Endometrial microvascular endothelial cells (primary cell): ENCODE results near the gene PDPK1. TPM values are rescaled to one million over a fixed set of nuclear protein-coding genes. Genes with fewer than 3 reads are reported as not detected.
"Not testable (repeated sequence)": the region's sequence is repeated elsewhere in the genome, so short reads cannot be mapped to it uniquely, and the experiment has no call there.

Experiments used
- in situ Hi-C: cut with HindIII; loops from 2 replicates; pipeline ENCODE4 v1.10.0; 2017; ENCODE audit warnings: low sequenced_read_pairs, low pct_unique_long_range_greater_than_20kb; ENCODE audit errors: inconsistent ontology term
- total RNA-seq: library from RNA; depleted of rRNA; stranded (reverse); fragments of >200 nt; gene quantifications from one replicate; pipeline ENCODE4 v1.2.3, GENCODE V29; 2015; ENCODE audit errors: inconsistent ontology term

PDPK1 gene
- total RNA-seq, 1 donor from 2014 or later: 15.5 TPM

DNA sequence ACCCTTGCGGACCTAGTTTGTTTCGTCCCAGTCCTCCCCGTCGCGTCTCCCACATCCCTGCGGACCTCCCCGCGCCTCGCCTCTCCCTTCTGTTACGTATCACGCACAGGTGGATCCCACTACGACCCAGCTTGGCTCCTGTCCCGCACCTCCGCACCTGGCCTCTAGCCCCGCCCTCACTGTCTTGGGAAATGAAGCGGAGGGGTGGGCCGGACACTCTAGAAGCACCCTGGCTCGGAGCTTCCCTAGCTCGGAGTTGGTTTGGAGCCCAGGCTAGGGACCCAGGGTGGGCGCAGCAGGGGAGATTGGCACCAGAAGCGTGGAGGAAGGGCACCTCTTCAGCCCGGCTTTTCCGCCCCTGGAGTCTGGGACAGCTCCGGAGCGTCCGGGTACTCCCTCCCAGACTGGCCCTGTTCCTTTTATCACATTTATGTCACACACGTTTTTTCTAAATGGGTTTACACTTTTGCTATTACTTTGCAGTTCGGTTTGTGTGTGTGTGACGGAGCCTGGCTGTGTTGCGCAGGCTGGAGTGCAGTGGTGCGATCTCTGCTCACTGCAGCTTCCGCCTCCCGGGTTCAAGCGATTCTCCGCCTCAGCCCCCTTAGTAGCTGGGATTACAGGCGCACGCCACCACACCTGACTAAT, 5.2 kb upstream of the PDPK1 start:
- in situ Hi-C loops: no loop called here

DNA sequence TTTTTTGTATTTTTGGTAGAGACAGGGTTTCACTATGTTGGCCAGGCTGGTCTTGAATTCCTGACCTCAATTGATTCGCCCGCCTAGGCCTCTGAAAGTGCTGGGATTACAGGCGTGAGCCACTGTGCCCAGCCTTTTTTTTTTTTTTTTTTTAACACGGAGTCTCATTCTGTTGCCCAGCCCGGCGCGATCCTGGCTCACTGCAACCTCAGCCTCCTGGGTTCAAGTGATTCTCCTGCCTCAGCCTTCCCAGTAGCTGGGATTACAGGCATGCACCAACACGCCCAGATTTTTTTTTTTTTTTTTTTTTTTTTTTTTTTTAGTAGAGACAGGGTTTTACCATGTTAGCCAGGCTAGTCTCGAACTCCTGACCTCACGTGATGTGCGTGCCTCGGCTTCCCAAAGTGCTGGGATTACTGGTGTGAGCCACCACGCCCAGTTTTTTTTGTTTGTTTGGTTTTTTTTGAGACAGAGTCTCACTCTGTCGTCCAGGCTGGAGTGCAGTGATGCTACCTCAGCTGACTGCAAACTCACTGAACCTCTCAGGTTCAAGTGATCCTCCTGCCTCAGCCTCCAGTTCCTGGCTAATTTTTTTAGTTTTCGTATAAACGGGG, 4.6 kb upstream of the PDPK1 start:
- in situ Hi-C loops: not testable (repeated sequence)

DNA sequence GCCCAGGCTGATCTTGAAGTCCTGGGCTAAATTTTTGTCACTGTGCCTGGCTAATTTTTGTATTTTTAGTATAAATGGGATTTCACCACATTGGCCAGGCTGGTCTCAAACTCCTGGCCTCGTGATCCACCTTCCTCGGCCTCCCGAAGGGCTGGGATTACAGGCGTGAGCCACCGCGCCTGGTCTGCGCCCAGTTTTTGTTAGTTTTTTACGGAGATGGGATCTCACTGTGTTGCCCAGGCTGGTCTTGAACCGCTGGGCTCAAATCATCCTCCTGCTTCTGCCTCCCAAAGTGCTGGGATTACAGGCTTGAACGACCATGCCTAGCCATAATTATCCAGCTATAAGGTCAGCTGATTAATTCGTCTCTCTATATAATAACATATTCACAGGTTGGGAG, 3.9 kb upstream of the PDPK1 start:
- in situ Hi-C loops: no loop called here

DNA sequence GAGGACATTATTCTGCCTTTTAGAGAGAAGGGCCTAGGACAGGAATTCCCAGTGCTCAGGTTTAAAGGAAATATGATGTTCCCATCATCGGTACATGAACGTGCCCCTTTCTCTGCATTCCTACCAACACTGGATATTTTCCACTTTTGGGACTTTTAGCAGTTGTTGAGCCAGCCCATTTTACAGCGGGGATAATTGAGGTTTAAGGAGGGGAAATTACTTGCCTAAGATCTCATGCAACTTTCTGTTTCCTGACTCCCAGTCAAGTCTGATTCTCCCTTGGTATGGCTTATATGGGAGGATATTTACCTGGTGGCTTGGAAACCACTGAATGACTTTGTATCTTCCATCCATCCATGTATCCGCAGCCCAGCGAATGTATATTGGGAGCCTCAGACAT, 3.5 kb upstream of the PDPK1 start:
- in situ Hi-C loops: not testable (repeated sequence)

DNA sequence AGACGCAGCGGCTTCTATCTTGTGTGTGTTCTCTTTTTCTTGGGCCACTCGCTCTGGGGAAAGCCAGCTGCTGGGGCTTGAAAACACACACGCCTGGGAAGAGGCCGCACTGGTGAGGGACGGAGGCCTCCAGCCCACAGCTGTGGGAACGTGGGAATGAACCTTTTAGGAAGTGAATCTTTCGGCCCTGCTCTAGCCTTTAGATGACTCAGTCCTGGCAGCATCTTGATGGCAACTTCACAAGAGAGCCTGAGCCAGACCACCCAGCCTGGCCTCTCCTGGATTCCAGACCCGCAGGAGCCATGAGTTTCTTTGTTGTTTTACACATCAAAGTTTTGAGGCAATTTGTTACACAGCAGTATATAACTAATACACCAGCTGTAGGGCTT, 2.2 kb upstream of the PDPK1 start:
- in situ Hi-C loops: no loop called here

DNA sequence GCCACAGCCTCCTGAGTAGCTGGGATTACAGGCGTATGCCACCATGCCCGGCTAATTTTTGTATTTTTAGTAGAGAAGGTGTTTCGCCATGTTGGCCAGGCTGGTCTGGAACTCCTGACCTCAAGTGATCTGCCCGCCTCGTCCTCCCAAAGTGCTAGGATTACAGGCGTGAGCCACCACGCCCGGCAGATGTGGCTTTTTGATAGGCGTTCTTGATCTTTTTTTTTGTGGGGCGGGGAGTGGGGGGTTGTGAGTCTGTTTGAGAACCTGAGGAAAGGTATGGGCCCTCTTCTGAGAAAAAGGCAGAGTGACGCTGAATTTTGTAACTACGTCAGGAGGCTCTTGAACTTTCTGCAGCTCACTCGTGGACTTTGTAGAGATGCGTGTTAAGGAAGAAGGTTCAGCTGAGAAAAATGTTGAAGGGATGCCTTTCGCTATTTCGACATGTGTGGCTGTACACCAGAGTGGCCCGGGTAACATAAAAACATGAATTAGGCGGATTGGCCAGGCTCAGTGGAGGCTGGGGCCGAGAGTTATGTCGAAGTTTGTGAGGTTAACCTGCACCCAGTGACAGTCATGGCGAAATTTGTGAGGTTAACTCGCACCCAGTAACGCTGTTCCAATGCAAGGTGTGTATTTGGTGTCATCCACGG, 1.5 kb downstream of the PDPK1 start:
- in situ Hi-C loops: not testable (repeated sequence)

DNA sequence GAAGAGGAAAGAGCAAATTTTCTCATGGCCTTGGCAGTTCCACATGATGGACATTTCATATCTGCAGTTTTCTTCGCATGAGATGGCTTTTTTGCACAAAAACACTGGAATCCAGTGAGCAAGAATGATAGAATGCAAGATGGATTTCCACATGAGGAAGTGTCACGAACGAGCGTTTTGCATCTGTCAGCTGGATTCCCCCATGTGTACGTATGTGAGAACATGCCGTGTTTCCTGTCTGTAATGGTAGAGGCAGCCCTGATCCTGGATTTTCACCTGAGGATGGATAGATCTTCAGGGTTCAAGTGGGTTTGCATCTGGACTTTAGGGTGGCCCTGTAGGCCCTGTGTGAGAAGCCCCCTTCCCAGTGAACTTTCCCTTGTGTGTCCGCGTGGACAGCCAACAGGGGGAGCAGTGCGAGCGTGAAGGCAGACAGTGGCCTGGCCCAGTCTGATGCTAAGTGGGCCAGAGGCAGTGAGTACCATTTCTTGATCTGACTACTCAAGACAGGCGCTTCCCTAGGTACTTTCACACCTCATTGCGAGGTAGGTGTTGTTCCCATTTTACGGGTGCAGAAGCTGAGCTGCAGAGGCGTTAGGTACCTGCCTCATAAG, 2.1 kb downstream of the PDPK1 start:
- in situ Hi-C loops: not testable (repeated sequence)

DNA sequence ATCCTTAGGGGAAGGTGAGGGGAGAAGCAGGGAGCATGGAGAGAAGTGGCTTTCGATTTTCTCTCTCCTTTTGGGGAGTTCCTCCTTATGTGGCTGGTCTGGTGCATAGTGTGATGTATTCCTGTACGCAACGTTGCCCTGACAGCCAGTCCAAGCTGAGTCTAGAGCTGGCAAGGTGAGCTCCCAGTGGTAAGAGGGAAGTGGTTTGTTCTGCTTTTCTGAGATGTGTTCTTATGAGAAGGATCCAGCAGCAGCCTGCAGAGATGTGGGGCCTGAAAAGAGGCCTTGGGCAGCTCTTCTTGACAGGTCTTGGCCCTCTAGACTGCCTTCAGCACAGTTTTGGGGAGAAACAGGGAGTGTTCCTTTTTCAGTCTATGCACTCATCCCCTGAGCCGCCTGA, 3.1 kb downstream of the PDPK1 start:
- in situ Hi-C loops: not testable (repeated sequence)

DNA sequence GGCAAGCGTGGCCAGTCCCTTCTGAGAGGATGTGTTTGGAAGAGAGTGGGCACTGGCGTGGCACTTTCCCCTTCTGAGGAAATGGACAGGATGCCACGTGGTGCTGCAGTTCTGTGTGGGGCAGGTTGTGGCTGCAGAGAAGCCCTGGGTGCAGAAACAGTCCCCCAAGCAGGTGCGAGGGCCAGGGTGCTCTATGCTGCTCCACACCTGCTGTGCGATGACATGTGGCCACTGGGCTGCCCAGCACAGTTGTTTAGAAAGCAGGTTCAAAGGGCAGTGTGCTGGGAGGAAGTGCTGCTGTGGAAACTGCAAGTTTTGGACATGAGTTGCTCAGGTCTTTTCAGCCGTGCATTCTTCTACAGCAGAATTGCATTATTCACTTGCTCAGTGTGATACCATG, 3.6 kb downstream of the PDPK1 start:
- in situ Hi-C loops: not testable (repeated sequence)

DNA sequence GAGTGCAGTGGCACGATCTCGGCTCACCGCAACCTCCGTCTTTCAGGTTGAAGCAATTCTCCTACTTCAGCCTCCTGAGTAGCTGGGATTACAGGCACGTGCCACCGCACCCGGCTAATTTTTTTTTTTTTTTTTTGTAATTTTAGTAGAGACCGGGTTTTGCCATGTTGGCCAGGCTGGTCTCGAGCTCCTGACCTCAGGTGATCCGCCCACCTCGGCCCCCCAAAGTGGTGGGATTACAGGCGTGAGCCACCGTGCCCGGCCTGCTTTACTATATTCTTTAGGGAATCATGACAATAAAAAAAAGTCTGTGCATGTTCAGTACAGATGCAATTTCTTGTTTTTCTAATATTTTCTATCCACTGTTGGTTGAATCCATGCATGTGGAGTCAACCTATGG, 6.0 kb downstream of the PDPK1 start:
- in situ Hi-C loops: not testable (repeated sequence)

DNA sequence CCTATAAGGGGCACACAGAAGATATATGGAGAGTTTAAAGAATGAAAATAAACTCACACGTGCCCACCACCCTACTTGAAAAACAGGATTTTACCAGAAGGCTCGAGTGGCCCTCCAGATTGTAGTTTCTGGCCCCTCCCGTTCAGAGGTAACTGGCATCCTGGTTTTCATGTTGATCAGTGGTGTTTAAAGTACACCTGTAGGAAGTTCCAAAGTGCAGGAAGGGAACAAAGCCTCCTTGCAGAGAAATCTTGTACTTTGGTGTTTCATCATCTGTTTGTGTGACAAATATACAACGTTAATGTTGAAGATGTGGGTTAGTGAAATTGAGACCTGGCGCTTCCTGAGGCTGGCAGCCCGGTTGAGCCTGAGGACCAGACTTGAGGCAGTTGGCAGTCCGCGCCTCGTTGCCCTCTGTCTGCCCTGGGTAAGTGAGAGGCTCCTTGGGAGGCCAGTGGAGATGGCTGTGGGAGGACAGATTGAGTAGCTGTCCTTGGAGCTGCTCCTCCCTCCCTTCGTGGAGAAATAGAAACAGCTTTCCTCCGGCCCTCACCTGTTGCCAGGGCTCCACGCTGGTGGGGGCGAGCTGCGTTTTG, 12.6 kb downstream of the PDPK1 start:
- in situ Hi-C loops: not testable (repeated sequence)

DNA sequence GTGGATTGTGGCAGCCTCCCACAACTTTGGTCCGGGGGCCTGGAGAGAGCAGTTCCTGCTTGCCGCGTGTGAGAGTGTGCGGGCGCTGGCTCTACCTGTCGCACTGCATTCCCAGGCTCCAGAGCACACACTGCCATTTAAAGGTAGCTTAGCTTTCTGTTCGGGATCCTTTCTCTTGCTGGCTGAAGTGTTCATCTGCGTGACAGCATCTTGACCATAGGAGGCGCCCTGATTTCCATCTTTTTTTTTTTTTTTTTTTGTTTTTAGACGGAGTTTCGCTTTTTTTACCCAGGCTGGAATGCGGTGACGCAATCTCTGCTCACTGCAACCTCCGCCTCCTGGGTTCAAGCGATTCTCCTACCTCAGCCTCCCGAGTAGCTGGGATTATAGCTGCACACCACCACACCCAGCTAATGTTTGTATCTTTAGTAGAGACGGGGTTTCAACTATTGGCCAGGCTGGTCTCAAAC, 13.6 kb downstream of the PDPK1 start:
- in situ Hi-C loops: not testable (repeated sequence)

DNA sequence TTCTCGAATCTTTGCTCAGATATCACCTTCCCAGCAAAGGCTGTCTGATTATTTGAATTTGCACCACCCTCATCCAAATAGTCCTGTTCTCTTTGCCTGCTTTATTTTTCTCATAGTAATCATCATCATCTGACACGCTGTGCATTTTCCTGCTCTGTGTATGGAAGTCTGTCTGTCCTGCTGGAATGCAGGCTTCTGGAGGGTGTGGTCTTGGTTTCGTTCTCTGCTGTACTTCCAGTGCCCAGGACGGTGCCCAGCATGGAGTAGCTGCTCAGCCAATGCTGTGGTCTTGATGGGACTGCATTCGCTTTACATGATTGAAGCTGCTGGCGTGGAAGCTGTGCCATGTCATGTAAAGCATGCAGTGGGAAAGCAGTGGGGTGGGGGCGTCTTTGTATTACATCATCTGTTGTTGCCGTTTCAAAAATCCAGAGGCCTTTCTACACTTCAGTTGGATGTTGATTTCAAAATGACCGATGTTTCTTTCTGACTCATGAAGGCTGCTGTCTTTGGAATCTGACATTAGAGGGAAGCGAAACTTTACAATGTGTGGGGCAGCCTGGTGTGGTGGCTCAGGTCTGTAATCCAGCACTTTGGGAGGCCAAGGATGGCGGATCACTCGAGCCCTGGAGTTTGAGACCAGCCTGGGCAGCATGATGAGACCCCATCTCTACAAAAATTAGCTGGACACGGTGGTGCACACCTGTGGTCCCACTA, 17.0 kb downstream of the PDPK1 start:
- in situ Hi-C loops: not testable (repeated sequence)

DNA sequence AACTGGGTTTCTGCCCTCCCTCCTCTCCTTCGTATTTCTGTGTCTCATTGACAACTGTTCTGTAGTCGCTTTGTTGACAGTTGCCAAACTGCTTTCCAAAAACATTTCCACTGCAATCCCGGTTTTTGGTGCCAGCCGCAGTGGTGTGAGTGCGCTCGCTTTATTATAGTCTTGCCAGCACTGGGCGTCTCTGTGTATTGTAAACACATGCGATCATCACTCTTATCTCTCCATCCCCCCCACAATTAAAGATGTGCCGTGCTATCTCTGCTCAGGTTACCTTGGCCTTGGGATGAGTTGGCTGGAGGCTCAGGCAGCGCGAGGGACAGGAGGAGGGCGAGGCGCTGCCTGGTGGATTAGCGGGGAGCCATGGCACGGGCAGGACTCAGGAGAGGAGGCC, 19.3 kb downstream of the PDPK1 start:
- in situ Hi-C loops: not testable (repeated sequence)

DNA sequence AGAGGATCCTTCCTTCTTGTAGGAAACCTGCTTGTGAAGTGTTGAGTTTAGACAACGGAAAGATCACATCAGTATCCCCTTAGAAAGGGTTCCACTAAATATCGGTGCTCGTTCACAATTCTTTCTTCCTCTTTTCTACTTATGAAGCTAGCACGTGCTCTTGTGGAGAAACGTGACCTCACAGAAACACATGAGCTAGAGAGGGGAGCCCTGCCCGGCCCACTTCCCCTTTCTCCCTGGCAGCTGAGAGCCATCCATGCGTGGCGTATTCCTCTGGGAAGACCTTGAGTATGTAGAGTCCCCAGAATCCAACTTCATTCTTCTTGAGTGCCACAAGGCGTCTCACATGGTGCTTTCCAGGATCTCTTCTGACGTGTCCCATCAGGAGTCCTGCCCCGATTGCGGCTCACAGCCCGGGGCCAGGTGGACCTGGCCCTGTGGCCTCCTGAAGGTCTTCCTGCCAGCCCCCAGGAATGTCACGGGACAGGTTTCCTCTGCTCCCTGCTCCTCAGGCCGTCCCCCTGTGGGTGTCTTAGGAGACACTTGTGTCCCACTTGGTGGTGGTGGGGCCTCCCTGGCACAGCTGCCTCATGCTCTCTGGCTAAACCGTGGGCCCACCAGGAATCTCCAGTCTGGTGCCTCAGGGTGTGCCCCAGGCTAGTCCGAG, 22.4 kb downstream of the PDPK1 start:
- in situ Hi-C loops: not testable (repeated sequence)

DNA sequence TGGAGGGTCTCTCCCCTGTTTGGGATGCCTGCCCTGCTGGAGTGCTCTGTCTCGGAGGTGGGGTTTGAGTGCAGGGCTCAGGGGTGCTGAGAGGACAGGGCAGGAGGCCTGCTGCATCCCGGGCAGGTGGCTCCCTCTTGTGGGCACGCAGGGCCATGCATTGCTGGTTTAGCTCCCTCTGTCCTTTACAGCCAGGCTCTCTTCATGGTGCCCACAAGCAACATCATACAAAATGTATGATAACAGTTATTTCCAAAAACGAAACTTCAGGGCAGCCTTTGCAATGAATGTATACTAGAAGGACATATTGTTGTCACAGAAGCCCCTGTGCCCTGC, 22.9 kb downstream of the PDPK1 start:
- in situ Hi-C loops: not testable (repeated sequence)

DNA sequence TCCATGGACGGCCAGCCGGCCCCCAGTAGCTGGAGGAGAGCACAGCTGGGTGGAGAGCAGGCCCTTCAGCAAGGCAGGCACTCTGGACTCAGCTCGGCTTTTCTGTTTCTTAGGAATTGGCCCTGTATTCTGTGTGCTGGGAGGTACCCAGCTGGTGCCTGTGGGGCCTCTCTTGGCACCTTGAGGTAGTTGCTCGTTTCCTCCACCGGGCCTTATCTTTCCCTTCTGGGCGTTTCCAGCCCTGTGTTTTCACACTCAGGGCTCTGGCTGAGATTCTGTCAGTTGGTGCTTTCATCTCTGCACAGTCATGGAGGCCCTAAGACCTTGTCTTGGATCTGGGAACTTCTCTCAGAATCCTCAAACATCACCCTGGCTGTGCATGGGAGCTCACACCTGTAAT, 29.7 kb downstream of the PDPK1 start:
- in situ Hi-C loops: not testable (repeated sequence)

DNA sequence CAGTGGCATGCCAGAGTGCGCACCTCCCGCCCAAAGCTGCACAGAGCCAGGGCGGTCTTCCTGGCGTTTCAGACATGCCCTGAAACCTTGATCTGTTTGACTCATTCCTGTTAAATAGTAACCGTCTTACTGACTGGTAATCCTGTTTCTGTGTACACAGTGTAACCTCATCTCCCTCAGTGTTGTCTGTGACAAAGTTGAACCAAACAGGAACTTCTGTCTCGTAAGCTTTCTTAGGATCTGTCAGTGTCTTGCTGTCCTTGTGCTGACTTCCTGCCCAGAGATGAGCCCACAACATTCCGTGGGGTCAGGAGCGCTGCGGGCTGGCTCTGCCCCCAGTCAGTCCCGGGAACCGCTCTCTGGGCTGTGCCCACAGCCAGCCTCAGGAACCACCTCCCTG, 30.8 kb downstream of the PDPK1 start:
- in situ Hi-C loops: not testable (repeated sequence)

DNA sequence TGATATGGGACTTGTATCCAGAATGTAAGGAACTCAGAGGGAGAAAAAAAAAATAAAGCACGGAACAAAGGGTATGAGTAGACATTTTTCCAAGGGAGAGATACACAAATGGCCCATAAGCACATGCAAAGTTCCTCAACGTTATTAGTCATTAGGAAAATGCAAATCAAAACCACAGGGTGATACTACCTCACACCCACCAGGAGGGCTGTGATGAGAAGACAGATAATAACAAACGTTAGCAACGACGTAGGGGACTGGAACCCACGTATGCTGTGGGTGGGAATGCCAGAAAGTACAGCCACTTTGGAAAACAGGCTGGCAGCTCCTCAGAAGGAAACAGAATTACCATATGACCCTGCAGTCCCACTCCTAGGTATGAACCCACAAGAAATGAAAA, 34.9 kb downstream of the PDPK1 start:
- in situ Hi-C loops: not testable (repeated sequence)
